Measurements from ENCODE around the gene EXOC4.

Gene EXOC4

GRCh38 chr7:133419041-133419440 is 166.2 kb downstream of the EXOC4 start:
- H4K8ac ChIP-seq (ENCODE audit: low read depth, low read length) = no peak overlapping the region
- no peak overlapping the region for H3K23ac ChIP-seq (ENCODE audit: low read length)
- H3K27me3 ChIP-seq (ENCODE audit: insufficient read depth, low read length, poor library complexity) = no peaks in the 10 kb centered on the region
- no peaks in the 10 kb centered on the region for H3K36me3 ChIP-seq (ENCODE audit: control insufficient read depth, insufficient read depth, low read length)
- H3K4me2 ChIP-seq (ENCODE audit: low read length) = no peak overlapping the region
- H2BK5ac ChIP-seq (ENCODE audit: low read length) = no peak overlapping the region
- H3K27ac ChIP-seq (ENCODE audit: low read depth, low read length) = no peak overlapping the region
- H3K4me1 ChIP-seq (ENCODE audit: control insufficient read depth, low read depth, low read length) = no peaks in the 10 kb centered on the region
- H4K5ac ChIP-seq (ENCODE audit: low read length) = no peak overlapping the region
- H3K4me3 ChIP-seq (ENCODE audit: low read length) = no peak overlapping the region
- no peaks in the 10 kb centered on the region for H3K79me2 ChIP-seq (ENCODE audit: control insufficient read depth, insufficient read depth, low read length)
- no peak for DNase-seq
- WGBS (ENCODE audit: extremely low coverage, insufficient coverage, low lambda C conversion rate) = no CpG with 5 or more reads among the region's 1 CpG
- no peak overlapping the region for H2BK120ac ChIP-seq (ENCODE audit: low read depth, low read length)
- no peak overlapping the region for H2AK5ac ChIP-seq (ENCODE audit: low read length)
- no peak overlapping the region for H2BK15ac ChIP-seq (replicated peaks; ENCODE audit: low read depth)
- no peak overlapping the region for H3K4ac ChIP-seq (ENCODE audit: low read depth, low read length)
- H3K56ac ChIP-seq (ENCODE audit: low read length) = no peak overlapping the region
- H3K18ac ChIP-seq (ENCODE audit: low read length) = no peak overlapping the region
- no peak overlapping the region for H3K9ac ChIP-seq (ENCODE audit: low read length)
- no peaks in the 10 kb centered on the region for H3K79me1 ChIP-seq (ENCODE audit: low read length)

GRCh38 chr7:133423618-133424017 is 170.7 kb downstream of the EXOC4 start:
- Histone ChIP-seq H2AK5ac (ENCODE audit: low read length) (no peak overlapping the region), H3K79me1 (ENCODE audit: low read length) (no peaks in the 10 kb centered on the region), H3K36me3 (ENCODE audit: control insufficient read depth, insufficient read depth, low read length) (no peaks in the 10 kb centered on the region), H3K4me1 (ENCODE audit: control insufficient read depth, low read depth, low read length) (no peaks in the 10 kb centered on the region), H3K18ac (ENCODE audit: low read length) (no peak overlapping the region), H2BK120ac (ENCODE audit: low read depth, low read length) (no peak overlapping the region), H4K8ac (ENCODE audit: low read depth, low read length) (no peak overlapping the region), H3K4me3 (ENCODE audit: low read length) (no peak overlapping the region), H3K4ac (ENCODE audit: low read depth, low read length) (no peak overlapping the region), H3K9ac (ENCODE audit: low read length) (no peak overlapping the region), H3K4me2 (ENCODE audit: low read length) (no peak overlapping the region), H3K23ac (ENCODE audit: low read length) (no peak overlapping the region), H2BK15ac (replicated peaks; ENCODE audit: low read depth) (no peak overlapping the region), H3K79me2 (ENCODE audit: control insufficient read depth, insufficient read depth, low read length) (no peaks in the 10 kb centered on the region), H3K56ac (ENCODE audit: low read length) (no peak overlapping the region), H2BK5ac (ENCODE audit: low read length) (no peak overlapping the region), H4K5ac (ENCODE audit: low read length) (no peak overlapping the region), H3K27ac (ENCODE audit: low read depth, low read length) (no peak overlapping the region), H3K27me3 (ENCODE audit: insufficient read depth, low read length, poor library complexity) (no peaks in the 10 kb centered on the region)
- DNase-seq = no peak
- WGBS (ENCODE audit: extremely low coverage, insufficient coverage, low lambda C conversion rate) = no CpG with 5 or more reads among the region's 23 CpGs

GRCh38 chr7:133428326-133428725 is 175.4 kb downstream of the EXOC4 start:
- H2BK5ac ChIP-seq (ENCODE audit: low read length) = no peak overlapping the region
- no peak overlapping the region for H4K5ac ChIP-seq (ENCODE audit: low read length)
- H3K36me3 ChIP-seq (ENCODE audit: control insufficient read depth, insufficient read depth, low read length) = no peaks in the 10 kb centered on the region
- no peak overlapping the region for H3K9ac ChIP-seq (ENCODE audit: low read length)
- no CpG with 5 or more reads among the region's 2 CpGs for WGBS (ENCODE audit: extremely low coverage, insufficient coverage, low lambda C conversion rate)
- no peak overlapping the region for H3K23ac ChIP-seq (ENCODE audit: low read length)
- H3K27ac ChIP-seq (ENCODE audit: low read depth, low read length) = no peak overlapping the region
- no peak overlapping the region for H3K4me2 ChIP-seq (ENCODE audit: low read length)
- no peaks in the 10 kb centered on the region for H3K4me1 ChIP-seq (ENCODE audit: control insufficient read depth, low read depth, low read length)
- no peak overlapping the region for H3K56ac ChIP-seq (ENCODE audit: low read length)
- no peak overlapping the region for H3K18ac ChIP-seq (ENCODE audit: low read length)
- no peak overlapping the region for H3K4me3 ChIP-seq (ENCODE audit: low read length)
- DNase-seq = no peak
- H4K8ac ChIP-seq (ENCODE audit: low read depth, low read length) = no peak overlapping the region
- H2BK120ac ChIP-seq (ENCODE audit: low read depth, low read length) = no peak overlapping the region
- no peaks in the 10 kb centered on the region for H3K27me3 ChIP-seq (ENCODE audit: insufficient read depth, low read length, poor library complexity)
- H2AK5ac ChIP-seq (ENCODE audit: low read length) = no peak overlapping the region
- no peak overlapping the region for H3K4ac ChIP-seq (ENCODE audit: low read depth, low read length)
- H3K79me2 ChIP-seq (ENCODE audit: control insufficient read depth, insufficient read depth, low read length) = no peaks in the 10 kb centered on the region
- H2BK15ac ChIP-seq (replicated peaks; ENCODE audit: low read depth) = no peak overlapping the region
- H3K79me1 ChIP-seq (ENCODE audit: low read length) = no peaks in the 10 kb centered on the region

- no peaks in the 10 kb centered on the region for H3K36me3 ChIP-seq (ENCODE audit: control insufficient read depth, insufficient read depth, low read length)
- H3K18ac ChIP-seq (ENCODE audit: low read length) = no peak overlapping the region
- H3K4ac ChIP-seq (ENCODE audit: low read depth, low read length) = no peak overlapping the region
- no peak overlapping the region for H2BK15ac ChIP-seq (replicated peaks; ENCODE audit: low read depth)
- H3K79me2 ChIP-seq (ENCODE audit: control insufficient read depth, insufficient read depth, low read length) = no peaks in the 10 kb centered on the region
- H3K4me2 ChIP-seq (ENCODE audit: low read length) = no peak overlapping the region
- no peaks in the 10 kb centered on the region for H3K4me1 ChIP-seq (ENCODE audit: control insufficient read depth, low read depth, low read length)
- H2BK120ac ChIP-seq (ENCODE audit: low read depth, low read length) = no peak overlapping the region
- H3K27me3 ChIP-seq (ENCODE audit: insufficient read depth, low read length, poor library complexity) = no peaks in the 10 kb centered on the region
- H4K8ac ChIP-seq (ENCODE audit: low read depth, low read length) = no peak overlapping the region
- no peak overlapping the region for H2BK5ac ChIP-seq (ENCODE audit: low read length)
- 100% methylated on average over 3 of the region's 3 CpGs for WGBS (ENCODE audit: extremely low coverage, insufficient coverage, low lambda C conversion rate)
- no peak overlapping the region for H3K23ac ChIP-seq (ENCODE audit: low read length)
- no peak overlapping the region for H4K5ac ChIP-seq (ENCODE audit: low read length)
- H3K9ac ChIP-seq (ENCODE audit: low read length) = no peak overlapping the region
- H3K4me3 ChIP-seq (ENCODE audit: low read length) = no peak overlapping the region
- H3K27ac ChIP-seq (ENCODE audit: low read depth, low read length) = no peak overlapping the region
- no peak overlapping the region for H3K56ac ChIP-seq (ENCODE audit: low read length)
- H2AK5ac ChIP-seq (ENCODE audit: low read length) = no peak overlapping the region
- no peak for DNase-seq
- H3K79me1 ChIP-seq (ENCODE audit: low read length) = no peaks in the 10 kb centered on the region
Measured at GRCh38 chr7:133428876-133429275, 176.0 kb downstream of the EXOC4 start.

- Histone ChIP-seq H2AK5ac (ENCODE audit: low read length) (no peak overlapping the region), H3K36me3 (ENCODE audit: control insufficient read depth, insufficient read depth, low read length) (no peaks in the 10 kb centered on the region), H3K4me2 (ENCODE audit: low read length) (no peak overlapping the region), H4K8ac (ENCODE audit: low read depth, low read length) (no peak overlapping the region), H3K79me1 (ENCODE audit: low read length) (no peaks in the 10 kb centered on the region), H3K27me3 (ENCODE audit: insufficient read depth, low read length, poor library complexity) (no peaks in the 10 kb centered on the region), H3K4ac (ENCODE audit: low read depth, low read length) (no peak overlapping the region), H2BK5ac (ENCODE audit: low read length) (no peak overlapping the region), H4K5ac (ENCODE audit: low read length) (no peak overlapping the region), H3K23ac (ENCODE audit: low read length) (no peak overlapping the region), H3K27ac (ENCODE audit: low read depth, low read length) (no peak overlapping the region), H3K4me1 (ENCODE audit: control insufficient read depth, low read depth, low read length) (no peaks in the 10 kb centered on the region), H2BK15ac (replicated peaks; ENCODE audit: low read depth) (no peak overlapping the region), H2BK120ac (ENCODE audit: low read depth, low read length) (no peak overlapping the region), H3K9ac (ENCODE audit: low read length) (no peak overlapping the region), H3K4me3 (ENCODE audit: low read length) (no peak overlapping the region), H3K56ac (ENCODE audit: low read length) (no peak overlapping the region), H3K79me2 (ENCODE audit: control insufficient read depth, insufficient read depth, low read length) (no peaks in the 10 kb centered on the region), H3K18ac (ENCODE audit: low read length) (no peak overlapping the region)
- WGBS (ENCODE audit: extremely low coverage, insufficient coverage, low lambda C conversion rate) = 100% methylated on average over 2 of the region's 3 CpGs
- no peak for DNase-seq
Measured at GRCh38 chr7:133429371-133429770, 176.5 kb downstream of the EXOC4 start.

GRCh38 chr7:133431134-133431724 is 178.4 kb downstream of the EXOC4 start:
- no peak overlapping the region for H2BK5ac ChIP-seq (ENCODE audit: low read length)
- H3K4me1 ChIP-seq (ENCODE audit: control insufficient read depth, low read depth, low read length) = no peaks in the 10 kb centered on the region
- H2BK120ac ChIP-seq (ENCODE audit: low read depth, low read length) = no peak overlapping the region
- H3K9ac ChIP-seq (ENCODE audit: low read length) = no peak overlapping the region
- H2BK15ac ChIP-seq (replicated peaks; ENCODE audit: low read depth) = no peak overlapping the region
- no CpG with 5 or more reads among the region's 1 CpG for WGBS (ENCODE audit: extremely low coverage, insufficient coverage, low lambda C conversion rate)
- no peak overlapping the region for H3K4ac ChIP-seq (ENCODE audit: low read depth, low read length)
- H3K23ac ChIP-seq (ENCODE audit: low read length) = no peak overlapping the region
- H3K79me2 ChIP-seq (ENCODE audit: control insufficient read depth, insufficient read depth, low read length) = no peaks in the 10 kb centered on the region
- H3K79me1 ChIP-seq (ENCODE audit: low read length) = no peaks in the 10 kb centered on the region
- no peak overlapping the region for H3K4me2 ChIP-seq (ENCODE audit: low read length)
- no peak overlapping the region for H4K5ac ChIP-seq (ENCODE audit: low read length)
- H3K27me3 ChIP-seq (ENCODE audit: insufficient read depth, low read length, poor library complexity) = no peaks in the 10 kb centered on the region
- H3K36me3 ChIP-seq (ENCODE audit: control insufficient read depth, insufficient read depth, low read length) = no peaks in the 10 kb centered on the region
- no peak overlapping the region for H2AK5ac ChIP-seq (ENCODE audit: low read length)
- H3K18ac ChIP-seq (ENCODE audit: low read length) = no peak overlapping the region
- H3K4me3 ChIP-seq (ENCODE audit: low read length) = no peak overlapping the region
- H4K8ac ChIP-seq (ENCODE audit: low read depth, low read length) = no peak overlapping the region
- DNase-seq = no peak
- H3K27ac ChIP-seq (ENCODE audit: low read depth, low read length) = no peak overlapping the region
- no peak overlapping the region for H3K56ac ChIP-seq (ENCODE audit: low read length)
